GM18508 (cell line): ENCODE data around the gene AKAP6.
"Not testable (repeated sequence)": the region's sequence is repeated elsewhere in the genome, so short reads cannot be mapped to it uniquely, and the experiment has no call there.

Experiments used
- ATAC-seq: cut with Tn5 transposase; IDR thresholded peaks from one replicate; pipeline ENCODE4 v1.9.1; 2021; ENCODE audit warnings: moderate number of reproducible peaks; ENCODE audit not compliant: insufficient read depth, unreplicated experiment

Gene AKAP6

GRCh38 chr14:32368107-32368506, 39.0 kb downstream of the AKAP6 start:
- no peak for ATAC-seq

- ATAC-seq, result no peak
These were observed 41.6 kb downstream of the AKAP6 start for GRCh38 chr14:32370714-32371113.

GRCh38 chr14:32372154-32372553, 43.1 kb downstream of the AKAP6 start:
- ATAC-seq, result no peak

DNA sequence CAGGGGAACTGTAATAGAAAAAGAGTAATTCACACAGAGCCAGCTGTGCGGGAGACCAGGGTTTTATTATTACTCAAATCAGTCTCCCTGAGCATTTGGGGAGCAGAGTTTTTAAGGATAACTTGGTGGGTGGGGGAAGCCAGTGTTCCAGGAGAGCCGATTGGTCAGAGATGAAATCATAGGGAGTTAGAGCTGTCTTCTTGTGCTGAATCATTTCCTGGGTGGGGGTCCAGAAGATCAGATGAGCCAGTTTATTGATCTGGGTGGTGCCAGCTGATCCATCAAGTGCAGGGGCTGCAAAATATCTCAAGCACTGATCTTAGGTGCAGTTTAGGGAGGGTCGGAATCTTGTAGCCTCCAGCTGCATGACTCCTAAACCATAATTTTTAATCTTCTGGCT, 44.1 kb downstream of the AKAP6 start:
- ATAC-seq, result not testable (repeated sequence)

DNA sequence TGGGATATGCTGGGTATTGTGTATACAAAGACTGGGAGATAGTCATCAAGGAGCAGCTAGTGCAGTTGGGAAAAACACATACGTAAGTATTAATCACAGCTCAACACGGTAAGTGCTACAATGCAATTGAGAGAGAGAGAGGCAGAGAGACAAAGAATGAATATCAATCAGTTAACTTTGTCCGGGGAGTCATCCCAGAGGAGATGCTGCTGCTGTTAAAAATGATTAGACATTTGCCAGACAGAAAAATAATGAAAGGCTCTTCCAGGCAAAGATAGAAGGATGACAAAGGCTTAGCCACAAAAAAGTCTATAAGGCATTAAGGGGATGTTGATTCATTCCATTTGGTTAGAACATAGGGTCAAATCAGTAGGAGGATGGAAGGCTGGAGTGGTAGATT, 45.1 kb downstream of the AKAP6 start:
- ATAC-seq, result no peak

DNA sequence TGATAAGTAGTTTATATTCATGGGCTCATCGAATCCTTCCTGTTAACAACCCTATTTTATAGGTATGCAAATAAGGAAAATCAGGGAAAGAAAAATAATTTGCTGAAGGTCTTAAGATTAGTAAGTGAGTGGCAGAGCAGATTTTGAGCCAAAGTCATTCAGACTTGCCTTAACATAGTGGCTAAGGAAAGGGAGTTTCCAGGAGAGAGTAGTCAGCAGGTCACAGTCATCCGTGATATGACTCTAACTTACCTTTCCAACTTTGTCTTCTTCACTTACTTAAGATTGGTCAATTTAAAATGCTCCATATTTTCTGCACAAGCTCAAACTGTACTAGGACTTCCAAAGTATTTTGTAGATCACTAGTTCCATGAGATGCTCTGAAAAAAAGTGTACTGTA, 46.6 kb downstream of the AKAP6 start:
- ATAC-seq, result no peak

GRCh38 chr14:32377046-32377646, 48.0 kb downstream of the AKAP6 start:
- no peak for ATAC-seq

DNA sequence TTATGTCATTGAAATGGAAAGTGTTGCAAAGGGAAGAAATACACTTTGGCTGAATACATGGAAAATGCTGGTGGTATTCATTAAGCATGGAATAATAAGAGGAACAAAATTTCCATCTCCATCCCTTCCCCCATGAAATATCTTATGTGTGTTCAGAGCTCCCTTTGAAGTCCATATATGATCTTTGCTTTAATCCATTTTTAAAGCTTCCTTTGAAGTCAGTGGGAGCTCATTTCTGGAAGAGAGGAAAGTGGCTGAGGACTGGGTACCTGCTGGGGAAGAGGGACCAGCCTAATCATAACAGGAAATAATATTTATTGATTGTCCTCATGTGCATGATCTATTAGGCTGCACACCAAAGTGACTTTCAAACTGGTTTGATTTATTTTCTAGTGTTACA, 49.2 kb downstream of the AKAP6 start:
- ATAC-seq, result no peak

GRCh38 chr14:32379447-32379846, 50.3 kb downstream of the AKAP6 start:
- ATAC-seq, result no peak

DNA sequence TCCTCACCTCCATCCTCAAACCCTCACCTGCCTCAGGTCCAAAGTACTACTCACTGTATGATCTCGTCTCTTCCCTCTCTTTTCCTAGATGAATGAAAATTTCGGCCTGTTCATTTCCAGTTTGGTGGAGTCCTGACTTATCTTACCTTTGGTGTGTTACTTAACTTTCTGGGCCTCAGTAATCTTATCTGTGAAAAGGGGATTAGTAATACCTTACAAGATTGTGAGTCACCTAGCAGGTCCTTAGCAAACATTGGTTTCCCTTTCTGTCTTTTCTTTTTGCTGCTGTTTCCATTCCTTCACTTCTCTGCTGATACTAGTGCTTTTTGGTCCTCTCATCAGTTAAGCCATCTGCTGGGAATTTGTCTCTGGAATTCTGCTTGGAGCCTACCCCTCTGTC, 52.8 kb downstream of the AKAP6 start:
- no peak for ATAC-seq

GRCh38 chr14:32382704-32383103, 53.6 kb downstream of the AKAP6 start:
- no peak for ATAC-seq

- no peak for ATAC-seq
These were observed 54.4 kb downstream of the AKAP6 start for GRCh38 chr14:32383364-32384009.

GRCh38 chr14:32384464-32384863, 55.4 kb downstream of the AKAP6 start:
- no peak for ATAC-seq

GRCh38 chr14:32387295-32387694, 58.2 kb downstream of the AKAP6 start:
- not testable (repeated sequence) for ATAC-seq

- ATAC-seq, result no peak
These were observed 64.0 kb downstream of the AKAP6 start for GRCh38 chr14:32393119-32393518.

DNA sequence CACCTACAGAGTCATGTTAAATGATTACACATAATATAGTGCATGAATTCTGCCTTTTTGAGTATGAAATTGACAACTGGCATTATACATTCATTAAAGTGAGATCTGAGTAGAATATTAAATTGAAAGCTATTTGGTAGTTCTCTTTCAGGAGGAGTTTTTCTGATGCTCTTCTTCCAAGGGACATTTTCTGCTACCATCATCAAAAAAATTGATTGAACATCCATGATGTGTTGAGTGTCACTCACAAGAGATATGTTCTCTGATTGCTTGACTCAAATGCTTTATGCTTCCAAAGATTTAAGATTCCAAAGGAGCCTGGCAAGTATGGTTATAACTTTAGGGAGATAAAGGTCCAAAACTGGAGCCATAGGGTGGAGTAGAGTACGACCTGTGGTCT, 64.9 kb downstream of the AKAP6 start:
- no peak for ATAC-seq

- no peak for ATAC-seq
These were observed 67.8 kb downstream of the AKAP6 start for GRCh38 chr14:32396885-32397284.

GRCh38 chr14:32397861-32398640, 69.0 kb downstream of the AKAP6 start:
- no peak for ATAC-seq

GRCh38 chr14:32399920-32400319, 70.8 kb downstream of the AKAP6 start:
- no peak for ATAC-seq

DNA sequence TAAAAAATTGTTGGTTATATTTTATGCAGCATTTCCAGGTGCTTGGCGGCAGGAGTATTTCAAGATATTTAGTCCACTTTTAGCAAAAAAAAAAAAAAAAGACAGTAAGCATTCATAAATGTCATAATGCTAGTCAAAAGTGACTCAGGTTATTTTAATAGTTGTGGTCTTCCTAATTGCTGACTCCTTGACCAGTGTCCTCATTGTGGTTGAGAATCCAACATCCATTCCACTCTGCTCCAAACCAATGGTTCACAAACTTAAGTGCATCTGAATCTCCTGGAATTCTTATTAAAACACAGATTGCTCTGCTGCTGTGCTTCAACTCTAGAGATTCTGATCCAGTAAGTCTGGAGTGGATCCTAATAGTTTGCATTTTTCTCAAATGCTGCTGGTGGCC, 71.4 kb downstream of the AKAP6 start:
- ATAC-seq, result no peak

DNA sequence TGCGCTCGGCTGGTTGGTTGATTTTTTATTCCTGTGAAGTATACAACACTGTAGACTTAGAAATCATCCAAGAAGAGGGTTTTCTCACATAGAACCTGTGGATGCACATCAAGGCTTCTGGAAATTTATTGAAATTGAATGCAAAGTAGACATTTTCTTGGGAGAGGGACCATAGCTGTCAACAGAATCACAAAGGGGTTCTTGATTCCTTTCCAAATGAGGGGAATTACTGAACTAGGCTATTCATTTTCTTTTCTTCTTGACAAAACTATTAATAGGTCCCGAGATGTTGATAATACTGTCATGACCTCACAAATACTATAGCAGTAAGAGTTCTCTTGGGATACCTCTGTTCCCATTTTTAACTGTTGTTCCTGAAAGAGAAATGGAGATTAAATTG, 73.9 kb downstream of the AKAP6 start:
- ATAC-seq, result no peak

- ATAC-seq, result no peak
These were observed 74.6 kb downstream of the AKAP6 start for GRCh38 chr14:32403688-32404087.
